GM19023 (cell line): ENCODE results near the gene BHMT2.

ENCODE experiments used
- ATAC-seq: cut with Tn5 transposase; IDR thresholded peaks from one replicate; pipeline ENCODE4 v1.9.1; 2021; ENCODE audit warnings: mild to moderate bottlenecking, moderate library complexity; ENCODE audit not compliant: unreplicated experiment

The BHMT2 gene

GRCh38 chr5:79059674-79060073, 9.9 kb upstream of the BHMT2 start:
- ATAC-seq, result no peak

GRCh38 chr5:79062436-79062835, 7.1 kb upstream of the BHMT2 start:
- no peak for ATAC-seq

- no peak for ATAC-seq
Observed at GRCh38 chr5:79070350-79070667, 742 bp downstream of the BHMT2 start.

- ATAC-seq, result no peak
Observed at GRCh38 chr5:79074641-79075040, 5.1 kb downstream of the BHMT2 start.

- ATAC-seq, result no peak
Observed at GRCh38 chr5:79075646-79076426, 6.3 kb downstream of the BHMT2 start.

GRCh38 chr5:79076819-79077218, 7.3 kb downstream of the BHMT2 start:
- no peak for ATAC-seq

- ATAC-seq, result no peak
Observed at GRCh38 chr5:79077680-79078365, 8.3 kb downstream of the BHMT2 start.

- no peak for ATAC-seq
Observed at GRCh38 chr5:79080804-79081203, 11.2 kb downstream of the BHMT2 start.

GRCh38 chr5:79081779-79082178, 12.2 kb downstream of the BHMT2 start:
- ATAC-seq, result no peak

- no peak for ATAC-seq
Observed at GRCh38 chr5:79086116-79086515, 16.5 kb downstream of the BHMT2 start.

GRCh38 chr5:79088507-79088906, 18.9 kb downstream of the BHMT2 start:
- no peak for ATAC-seq

- no peak for ATAC-seq
Observed at GRCh38 chr5:79091064-79091463, 21.5 kb downstream of the BHMT2 start.

GRCh38 chr5:79093762-79094161, 24.2 kb downstream of the BHMT2 start:
- no peak for ATAC-seq

GRCh38 chr5:79105868-79106267, 36.3 kb downstream of the BHMT2 start:
- ATAC-seq, result no peak

GRCh38 chr5:79107020-79107796, 37.6 kb downstream of the BHMT2 start:
- no peak for ATAC-seq

- no peak for ATAC-seq
Observed at GRCh38 chr5:79108086-79108485, 38.5 kb downstream of the BHMT2 start.

- no peak for ATAC-seq
Observed at GRCh38 chr5:79108792-79109191, 39.2 kb downstream of the BHMT2 start.

- no peak for ATAC-seq
Observed at GRCh38 chr5:79109527-79110492, 40.2 kb downstream of the BHMT2 start.

GRCh38 chr5:79111387-79111959, 41.9 kb downstream of the BHMT2 start, which contains the start of gene BHMT:
BHMT (plus strand) TSS chr5:79111809; CDS start chr5:79111886, 77 bp downstream.
- ATAC-seq, result no peak
